SJSA1 (cell line): ENCODE results near the gene PEF1. TPM values are rescaled to one million over a fixed set of nuclear protein-coding genes. Genes with fewer than 3 reads are reported as not detected.

Source experiments
- DNase-seq, 2 experiments: peaks; one replicate each; pipeline ENCODE4 v3.0.0-alpha.2; 2015 to 2020; ENCODE audit warnings: low spot score in 2 of 2, low read depth in 1 of 2
- H3K27ac ChIP-seq: fragments of 250-450 bp; sonication (Bioruptor Pico); 2 replicates; pipeline ENCODE4 v1.5.1; 2020; ENCODE audit warnings: mild to moderate bottlenecking, moderate library complexity
- H3K27me3 ChIP-seq: fragments of 250-450 bp; sonication (Bioruptor Pico); replicated peaks from 2 replicates; pipeline ENCODE4 v1.5.1; 2020; ENCODE audit warnings: mild to moderate bottlenecking, moderate library complexity
- H3K36me3 ChIP-seq: fragments of 250-450 bp; sonication (Bioruptor Pico); 2 replicates; pipeline ENCODE4 v1.5.1; 2020; ENCODE audit warnings: mild to moderate bottlenecking
- H3K4me1 ChIP-seq: fragments of 250-450 bp; sonication (Bioruptor Pico); replicated peaks from 2 replicates; pipeline ENCODE4 v1.6.1; 2021; ENCODE audit warnings: mild to moderate bottlenecking
- H3K4me3 ChIP-seq: fragments of 250-450 bp; sonication (Bioruptor Pico); 2 replicates; pipeline ENCODE4 v1.5.1; 2020; ENCODE audit warnings: mild to moderate bottlenecking
- H3K9me3 ChIP-seq: fragments of 250-450 bp; sonication (Bioruptor Pico); replicated peaks from 2 replicates; pipeline ENCODE4 v1.5.1; 2020; ENCODE audit warnings: mild to moderate bottlenecking
- total RNA-seq: library from RNA; depleted of rRNA; stranded (reverse); fragments of >200 nt; shearing (Covaris generic); gene quantifications from 2 replicates; pipeline ENCODE4 v1.2.3, GENCODE V29; 2014

The PEF1 gene
- total RNA-seq, 1 experiment from 2014 or later = 76.2 TPM

- H3K36me3 ChIP-seq = peaks cover 35% of the 10 kb centered on the region
- peak; percentile 41 to 60 for DNase-seq
- peaks cover 18% of the 10 kb centered on the region for H3K4me1 ChIP-seq
- H3K9me3 ChIP-seq = no peaks in the 10 kb centered on the region
- H3K27me3 ChIP-seq = no peaks in the 10 kb centered on the region
- no peak overlapping the region for H3K4me3 ChIP-seq
- no peak overlapping the region; the same call in 1 of the 2 replicates for H3K27ac ChIP-seq
Observed at GRCh38 chr1:31626223-31627207, 18.2 kb downstream of the PEF1 start.

- no peak overlapping the region for H3K4me3 ChIP-seq
- no peaks in the 10 kb centered on the region for H3K27me3 ChIP-seq
- peaks cover 27% of the 10 kb centered on the region for H3K36me3 ChIP-seq
- H3K4me1 ChIP-seq = peaks cover 18% of the 10 kb centered on the region
- H3K27ac ChIP-seq = no peak overlapping the region
- peak in 1 of 2 experiments; percentile 25 for DNase-seq
- H3K9me3 ChIP-seq = no peaks in the 10 kb centered on the region
Observed at GRCh38 chr1:31625561-31626222, 19.0 kb downstream of the PEF1 start.

GRCh38 chr1:31624731-31625514 lies 19.8 kb downstream of the PEF1 start:
- peaks cover 18% of the 10 kb centered on the region for H3K4me1 ChIP-seq
- DNase-seq = no peak
- no peak overlapping the region for H3K4me3 ChIP-seq
- no peaks in the 10 kb centered on the region for H3K27me3 ChIP-seq
- H3K36me3 ChIP-seq = peaks cover 20% of the 10 kb centered on the region
- no peak overlapping the region for H3K27ac ChIP-seq
- H3K9me3 ChIP-seq = no peaks in the 10 kb centered on the region

GRCh38 chr1:31624309-31624708 lies 20.4 kb downstream of the PEF1 start:
- H3K9me3 ChIP-seq = no peaks in the 10 kb centered on the region
- H3K4me1 ChIP-seq = peaks cover 18% of the 10 kb centered on the region
- H3K36me3 ChIP-seq = peaks cover 16% of the 10 kb centered on the region
- H3K27me3 ChIP-seq = no peaks in the 10 kb centered on the region
- no peak overlapping the region for H3K4me3 ChIP-seq
- H3K27ac ChIP-seq = no peak overlapping the region
- no peak for DNase-seq

- Histone ChIP-seq H3K4me3 (no peak overlapping the region), H3K27ac (no peak overlapping the region), H3K4me1 (peaks cover 18% of the 10 kb centered on the region), H3K9me3 (no peaks in the 10 kb centered on the region), H3K36me3 (peaks cover 7% of the 10 kb centered on the region; the same call in 1 of the 2 replicates), H3K27me3 (no peaks in the 10 kb centered on the region)
- no peak for DNase-seq
Observed at GRCh38 chr1:31623365-31623764, 21.3 kb downstream of the PEF1 start.

- H3K4me3 ChIP-seq = no peak overlapping the region
- peaks cover 6% of the 10 kb centered on the region for H3K27me3 ChIP-seq
- no peaks in the 10 kb centered on the region for H3K9me3 ChIP-seq
- no peaks in the 10 kb centered on the region for H3K36me3 ChIP-seq
- peaks cover 20% of the 10 kb centered on the region for H3K4me1 ChIP-seq
- DNase-seq = no peak
- no peak overlapping the region for H3K27ac ChIP-seq
Observed at GRCh38 chr1:31621847-31622730, 22.6 kb downstream of the PEF1 start.

GRCh38 chr1:31621498-31621820 lies 23.2 kb downstream of the PEF1 start:
- Histone ChIP-seq H3K27me3 (peaks cover 8% of the 10 kb centered on the region), H3K4me1 (peaks cover 14% of the 10 kb centered on the region), H3K27ac (no peak overlapping the region), H3K4me3 (no peak overlapping the region), H3K36me3 (no peaks in the 10 kb centered on the region), H3K9me3 (no peaks in the 10 kb centered on the region)
- DNase-seq = no peak

GRCh38 chr1:31620631-31621497 lies 23.8 kb downstream of the PEF1 start:
- Histone ChIP-seq H3K27ac (no peak overlapping the region), H3K36me3 (no peaks in the 10 kb centered on the region), H3K4me3 (no peak overlapping the region), H3K27me3 (peaks cover 8% of the 10 kb centered on the region), H3K9me3 (no peaks in the 10 kb centered on the region), H3K4me1 (peaks cover 8% of the 10 kb centered on the region)
- no peak for DNase-seq

GRCh38 chr1:31618916-31619846 lies 25.5 kb downstream of the PEF1 start:
- Histone ChIP-seq H3K27ac (no peak overlapping the region), H3K4me3 (no peak overlapping the region), H3K4me1 (peaks cover 5% of the 10 kb centered on the region), H3K27me3 (peaks cover 8% of the 10 kb centered on the region), H3K36me3 (no peaks in the 10 kb centered on the region), H3K9me3 (no peaks in the 10 kb centered on the region)
- DNase-seq = no peak

GRCh38 chr1:31617916-31618746 lies 26.5 kb downstream of the PEF1 start:
- H3K27me3 ChIP-seq = peaks cover 8% of the 10 kb centered on the region
- no peaks in the 10 kb centered on the region for H3K9me3 ChIP-seq
- H3K4me1 ChIP-seq = peaks cover 5% of the 10 kb centered on the region
- H3K4me3 ChIP-seq = peak overlapping the region; percentile 29
- H3K27ac ChIP-seq = no peak overlapping the region
- peak in 1 of 2 experiments; percentile 34 for DNase-seq
- no peaks in the 10 kb centered on the region for H3K36me3 ChIP-seq
